ENCODE measurements around the gene MGMT. TPM values are rescaled to one million over a fixed set of nuclear protein-coding genes. Genes with fewer than 3 reads are reported as not detected.

Gene MGMT
- total and polyA plus RNA-seq, 2 donors (not counting 1 experiment from before 2014, with no cell fraction given): 1.9 to 29.1 TPM

- Histone ChIP-seq H3K27ac (ENCODE audit: insufficient read depth, low read length) (no peak overlapping the region), H3K4me1 (ENCODE audit: control insufficient read depth, extremely low read depth, insufficient read depth, low read length) (no peaks in the 10 kb centered on the region), H3K36me3 (ENCODE audit: control insufficient read depth, insufficient read depth, low read length) (no peaks in the 10 kb centered on the region), H3K79me2 (ENCODE audit: control insufficient read depth, insufficient read depth, low read length) (no peaks in the 10 kb centered on the region), H2AFZ (ENCODE audit: low read length) (no peak overlapping the region), H3K4me3 (replicated peaks in 1 of 4; ENCODE audit: control extremely low read depth in 1 of 4, insufficient read depth in 1 of 4, low read depth in 3 of 4, low read length in 4 of 4) (no peak overlapping the region), H3K27me3 (ENCODE audit: control insufficient read depth, insufficient read depth, low read length) (no peaks in the 10 kb centered on the region), H4K20me1 (ENCODE audit: control insufficient read depth, extremely low read depth, insufficient read depth, low read length) (no peaks in the 10 kb centered on the region), H3K4me2 (ENCODE audit: extremely low read depth, insufficient read depth, low read length) (no peak overlapping the region), H3K9me3 (ENCODE audit: control insufficient read depth, insufficient read depth, low read depth, low read length) (no peaks in the 10 kb centered on the region), H3K9ac (ENCODE audit: insufficient read depth, low read length) (no peak overlapping the region)
- TF ChIP-seq EZH2 (IDR thresholded peaks at IDR 0.05; ENCODE audit: low read length, missing control alignments) (no peak), CTCF (conservative IDR thresholded peaks at IDR 0.05 in 1 of 2, IDR thresholded peaks at IDR 0.05 in 1 of 2; ENCODE audit: low read depth in 1 of 2, low read length in 2 of 2) (no peak)
- no peak for DNase-seq (ENCODE audit: low read depth in 2 of 2)
Observed at GRCh38 chr10:129679207-129679606, 212.2 kb downstream of the MGMT start.

- H3K9me3 ChIP-seq (ENCODE audit: control insufficient read depth, insufficient read depth, low read depth, low read length): no peaks in the 10 kb centered on the region
- no peaks in the 10 kb centered on the region for H3K36me3 ChIP-seq (ENCODE audit: control insufficient read depth, insufficient read depth, low read length)
- no peaks in the 10 kb centered on the region for H3K79me2 ChIP-seq (ENCODE audit: control insufficient read depth, insufficient read depth, low read length)
- H2AFZ ChIP-seq (ENCODE audit: low read length): no peak overlapping the region
- no peak for TF ChIP-seq EZH2 (IDR thresholded peaks at IDR 0.05; ENCODE audit: low read length, missing control alignments)
- TF ChIP-seq CTCF (conservative IDR thresholded peaks at IDR 0.05 in 1 of 2, IDR thresholded peaks at IDR 0.05 in 1 of 2; ENCODE audit: low read depth in 1 of 2, low read length in 2 of 2): no peak
- no peak overlapping the region for H3K4me3 ChIP-seq (replicated peaks in 1 of 4; ENCODE audit: control extremely low read depth in 1 of 4, insufficient read depth in 1 of 4, low read depth in 3 of 4, low read length in 4 of 4)
- DNase-seq (ENCODE audit: low read depth in 2 of 2): no peak
- no peaks in the 10 kb centered on the region for H3K27me3 ChIP-seq (ENCODE audit: control insufficient read depth, insufficient read depth, low read length)
- no peaks in the 10 kb centered on the region for H4K20me1 ChIP-seq (ENCODE audit: control insufficient read depth, extremely low read depth, insufficient read depth, low read length)
- H3K9ac ChIP-seq (ENCODE audit: insufficient read depth, low read length): no peak overlapping the region
- no peak overlapping the region for H3K4me2 ChIP-seq (ENCODE audit: extremely low read depth, insufficient read depth, low read length)
- H3K4me1 ChIP-seq (ENCODE audit: control insufficient read depth, extremely low read depth, insufficient read depth, low read length): no peaks in the 10 kb centered on the region
- no peak overlapping the region for H3K27ac ChIP-seq (ENCODE audit: insufficient read depth, low read length)
Observed at GRCh38 chr10:129680661-129681344, 213.8 kb downstream of the MGMT start.

GRCh38 chr10:129681856-129682255 is 214.8 kb downstream of the MGMT start:
- DNase-seq (ENCODE audit: low read depth in 2 of 2): no peak
- H3K9ac ChIP-seq (ENCODE audit: insufficient read depth, low read length): no peak overlapping the region
- H3K4me1 ChIP-seq (ENCODE audit: control insufficient read depth, extremely low read depth, insufficient read depth, low read length): no peaks in the 10 kb centered on the region
- H4K20me1 ChIP-seq (ENCODE audit: control insufficient read depth, extremely low read depth, insufficient read depth, low read length): no peaks in the 10 kb centered on the region
- no peaks in the 10 kb centered on the region for H3K27me3 ChIP-seq (ENCODE audit: control insufficient read depth, insufficient read depth, low read length)
- no peaks in the 10 kb centered on the region for H3K9me3 ChIP-seq (ENCODE audit: control insufficient read depth, insufficient read depth, low read depth, low read length)
- no peaks in the 10 kb centered on the region for H3K79me2 ChIP-seq (ENCODE audit: control insufficient read depth, insufficient read depth, low read length)
- H3K27ac ChIP-seq (ENCODE audit: insufficient read depth, low read length): no peak overlapping the region
- TF ChIP-seq CTCF (conservative IDR thresholded peaks at IDR 0.05 in 1 of 2, IDR thresholded peaks at IDR 0.05 in 1 of 2; ENCODE audit: low read depth in 1 of 2, low read length in 2 of 2): no peak
- TF ChIP-seq EZH2 (IDR thresholded peaks at IDR 0.05; ENCODE audit: low read length, missing control alignments): no peak
- no peak overlapping the region for H2AFZ ChIP-seq (ENCODE audit: low read length)
- H3K4me2 ChIP-seq (ENCODE audit: extremely low read depth, insufficient read depth, low read length): no peak overlapping the region
- H3K4me3 ChIP-seq (replicated peaks in 1 of 4; ENCODE audit: control extremely low read depth in 1 of 4, insufficient read depth in 1 of 4, low read depth in 3 of 4, low read length in 4 of 4): no peak overlapping the region
- H3K36me3 ChIP-seq (ENCODE audit: control insufficient read depth, insufficient read depth, low read length): no peaks in the 10 kb centered on the region

All from fibroblast of lung (primary cell).